GM13976 (cell line): Measurements from ENCODE around the gene MYO10.

Source experiments
- DNase-seq: peaks from one replicate; pipeline ENCODE4 v3.0.0; 2012; ENCODE audit warnings: low spot score
- in situ Hi-C: fragments of 300-500 bp; cut with MboI; formaldehyde crosslinking; loops from one replicate; pipeline ENCODE4 v1.12.0; 2022; ENCODE audit warnings: low sequenced_read_pairs, mixed read lengths, inconsistent platforms; ENCODE audit not compliant: unreplicated experiment
- TF ChIP-seq, protein P1 (sequence below): IDR thresholded peaks from 2 replicates; pipeline ENCODE4 v1.5.1; 2012; ENCODE audit warnings: borderline replicate concordance, mild to moderate bottlenecking; ENCODE audit not compliant: insufficient read depth; ENCODE audit errors: extremely low read depth, missing control alignments, control extremely low read depth

Gene MYO10

DNA sequence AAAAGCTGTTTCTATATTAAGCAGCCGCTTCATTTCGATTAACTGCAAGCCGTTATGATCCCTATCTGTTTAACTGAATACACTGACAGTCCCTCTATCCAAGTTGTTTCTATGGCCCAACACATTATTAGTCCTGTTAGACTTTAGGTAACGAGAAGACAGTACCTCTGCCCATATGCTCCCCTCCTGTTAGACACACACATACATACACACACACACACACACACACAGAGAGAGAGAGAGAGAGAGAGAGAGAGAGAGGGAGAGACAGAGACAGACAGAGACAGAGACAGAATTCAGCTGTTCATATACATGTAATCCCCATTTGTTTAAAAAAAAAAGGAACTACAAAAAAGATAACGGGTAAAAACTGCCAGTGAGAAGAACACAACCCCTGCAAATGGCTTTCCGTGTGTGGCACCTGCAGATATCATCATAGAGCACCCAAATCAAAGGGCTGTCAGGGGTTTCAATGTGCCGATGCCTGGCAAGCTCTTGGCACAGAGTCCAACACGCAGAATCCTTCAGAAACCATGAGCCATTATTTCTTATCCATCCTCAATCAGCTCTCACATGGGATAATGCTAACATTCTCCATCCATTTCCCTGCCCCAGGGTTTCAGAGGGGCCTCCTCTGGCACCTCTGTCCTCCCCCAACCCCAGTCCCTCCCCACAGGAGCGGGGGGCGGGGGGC, 144.0 kb downstream of the MYO10 start:
- no peak for DNase-seq
- TF ChIP-seq, protein P1, sequence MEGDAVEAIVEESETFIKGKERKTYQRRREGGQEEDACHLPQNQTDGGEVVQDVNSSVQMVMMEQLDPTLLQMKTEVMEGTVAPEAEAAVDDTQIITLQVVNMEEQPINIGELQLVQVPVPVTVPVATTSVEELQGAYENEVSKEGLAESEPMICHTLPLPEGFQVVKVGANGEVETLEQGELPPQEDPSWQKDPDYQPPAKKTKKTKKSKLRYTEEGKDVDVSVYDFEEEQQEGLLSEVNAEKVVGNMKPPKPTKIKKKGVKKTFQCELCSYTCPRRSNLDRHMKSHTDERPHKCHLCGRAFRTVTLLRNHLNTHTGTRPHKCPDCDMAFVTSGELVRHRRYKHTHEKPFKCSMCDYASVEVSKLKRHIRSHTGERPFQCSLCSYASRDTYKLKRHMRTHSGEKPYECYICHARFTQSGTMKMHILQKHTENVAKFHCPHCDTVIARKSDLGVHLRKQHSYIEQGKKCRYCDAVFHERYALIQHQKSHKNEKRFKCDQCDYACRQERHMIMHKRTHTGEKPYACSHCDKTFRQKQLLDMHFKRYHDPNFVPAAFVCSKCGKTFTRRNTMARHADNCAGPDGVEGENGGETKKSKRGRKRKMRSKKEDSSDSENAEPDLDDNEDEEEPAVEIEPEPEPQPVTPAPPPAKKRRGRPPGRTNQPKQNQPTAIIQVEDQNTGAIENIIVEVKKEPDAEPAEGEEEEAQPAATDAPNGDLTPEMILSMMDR = no peak
- in situ Hi-C loops = no loop called here

DNA sequence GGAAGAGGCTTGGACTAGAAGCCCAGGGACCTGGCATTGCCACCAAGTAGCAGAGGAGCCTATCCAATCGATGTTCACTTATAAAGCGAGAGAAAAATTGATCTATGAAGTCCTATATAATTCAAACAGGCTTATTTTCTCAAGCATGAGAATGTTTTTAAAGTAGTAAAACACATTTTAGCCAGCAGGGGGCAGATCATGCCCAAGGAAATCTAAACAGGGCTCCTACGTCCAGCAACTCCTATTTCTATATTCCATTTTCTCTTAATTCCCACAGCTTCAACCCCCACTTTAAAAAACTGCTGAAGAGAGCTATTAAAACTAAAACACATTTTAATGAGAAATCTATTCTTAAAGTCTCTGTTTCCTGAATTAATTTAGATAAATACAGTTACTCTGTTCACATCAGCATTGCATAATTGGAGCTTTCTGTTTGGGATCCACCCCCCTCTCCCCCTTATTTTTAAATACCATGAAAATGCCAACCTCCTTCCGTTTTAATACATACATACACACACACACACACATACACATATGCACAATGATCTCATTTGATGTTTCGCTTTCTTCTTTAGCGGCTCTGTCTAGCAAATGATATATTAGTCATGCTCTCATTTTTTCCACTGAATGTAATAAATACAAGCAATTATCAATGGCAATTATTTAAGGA, 144.9 kb downstream of the MYO10 start:
- peak; percentile 61 for DNase-seq
- TF ChIP-seq, protein P1 = peak; percentile 17
- in situ Hi-C loops = no loop called here

DNA sequence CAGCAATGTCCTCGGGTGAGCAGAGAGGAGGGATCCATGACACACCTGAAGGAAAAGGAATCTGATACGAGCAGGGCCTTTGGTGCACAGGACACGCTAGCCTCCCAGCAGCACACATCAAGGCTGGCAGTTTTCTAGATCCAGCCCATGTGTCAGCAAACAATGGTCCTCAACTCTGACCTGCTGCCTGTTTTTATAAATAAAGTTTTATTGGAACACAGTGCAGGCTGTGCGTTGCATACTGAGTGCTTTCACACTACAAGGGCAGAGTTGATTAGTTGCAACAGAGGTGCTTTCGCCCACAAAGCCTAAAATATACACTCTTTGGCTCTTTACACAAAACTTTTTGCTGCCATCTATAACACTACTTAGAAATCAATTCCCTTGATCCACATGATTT, 147.1 kb downstream of the MYO10 start:
- in situ Hi-C loops = loop anchor here (10.0 kb wide), 1 partner anchor 396 kb away; no protein-coding TSS in a partner anchor
- TF ChIP-seq, protein P1 = no peak
- no peak for DNase-seq

DNA sequence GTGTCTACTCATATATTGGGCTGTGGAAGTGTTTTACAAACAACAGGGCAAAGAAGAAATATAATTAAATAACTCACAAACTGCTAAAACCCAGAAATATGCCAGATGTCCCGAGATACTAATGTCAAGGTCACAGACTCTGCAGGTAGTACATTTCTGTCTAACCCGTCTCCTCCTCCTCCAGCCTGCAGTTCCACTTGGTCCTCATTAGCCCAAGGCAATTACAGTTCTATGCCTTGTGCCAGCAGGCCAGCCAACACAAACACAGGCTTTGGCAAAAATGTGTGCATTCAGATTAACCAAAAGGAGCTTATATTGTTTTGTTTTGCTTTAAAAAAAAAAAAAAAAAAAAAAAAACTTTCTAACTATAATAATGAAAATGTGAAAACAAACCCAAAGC, 148.8 kb downstream of the MYO10 start:
- no peak for DNase-seq
- in situ Hi-C loops = loop anchor here (10.0 kb wide), 1 partner anchor 398 kb away; no protein-coding TSS in a partner anchor
- TF ChIP-seq, protein P1 = no peak

DNA sequence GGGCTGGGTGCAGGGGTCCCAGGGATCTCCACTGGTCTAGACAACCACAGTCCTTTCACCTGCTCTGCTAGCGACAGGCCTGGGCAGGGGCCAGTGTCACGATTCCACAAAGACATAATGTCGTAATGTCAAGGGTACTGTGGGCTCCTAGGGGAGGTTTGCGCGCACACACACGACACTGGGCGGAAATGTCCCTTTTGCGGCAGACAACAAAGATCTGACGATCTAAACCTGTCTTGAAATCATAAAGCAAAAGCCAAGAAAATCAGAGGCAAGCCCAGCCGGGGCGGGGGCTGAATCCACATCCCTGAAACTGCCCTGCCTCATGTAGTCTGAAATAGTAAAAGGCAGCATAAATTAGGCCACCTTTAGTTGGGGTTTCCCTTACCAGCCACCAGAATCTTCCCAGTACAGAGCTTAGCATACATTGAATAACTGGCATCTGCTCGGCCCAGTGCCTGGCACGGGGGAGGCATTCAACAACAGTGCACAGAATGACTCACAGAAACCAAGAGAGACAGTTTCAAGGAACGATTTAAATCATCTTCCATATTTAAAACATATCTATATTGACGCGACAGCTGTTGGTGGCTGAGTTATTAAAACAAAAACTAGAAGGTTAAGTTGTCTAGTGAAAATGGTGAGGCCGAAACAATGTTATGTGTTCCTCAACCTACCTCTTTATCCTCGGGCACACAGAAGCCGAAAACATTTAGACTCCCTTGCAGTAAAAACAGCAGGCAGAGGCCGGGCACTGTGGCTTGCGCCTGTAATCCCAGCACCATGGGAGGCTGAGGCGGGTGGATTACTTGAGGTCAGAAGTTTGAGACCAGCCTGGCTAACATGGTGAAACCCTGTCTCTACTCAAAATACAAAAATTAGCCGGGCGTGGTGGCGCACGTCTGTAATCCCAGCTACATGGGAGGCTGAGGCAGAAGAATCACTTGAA, 151.0 kb downstream of the MYO10 start:
- in situ Hi-C loops = loop anchor here (10.0 kb wide), 1 partner anchor 400 kb away; no protein-coding TSS in a partner anchor
- DNase-seq = no peak
- TF ChIP-seq, protein P1 = no peak

DNA sequence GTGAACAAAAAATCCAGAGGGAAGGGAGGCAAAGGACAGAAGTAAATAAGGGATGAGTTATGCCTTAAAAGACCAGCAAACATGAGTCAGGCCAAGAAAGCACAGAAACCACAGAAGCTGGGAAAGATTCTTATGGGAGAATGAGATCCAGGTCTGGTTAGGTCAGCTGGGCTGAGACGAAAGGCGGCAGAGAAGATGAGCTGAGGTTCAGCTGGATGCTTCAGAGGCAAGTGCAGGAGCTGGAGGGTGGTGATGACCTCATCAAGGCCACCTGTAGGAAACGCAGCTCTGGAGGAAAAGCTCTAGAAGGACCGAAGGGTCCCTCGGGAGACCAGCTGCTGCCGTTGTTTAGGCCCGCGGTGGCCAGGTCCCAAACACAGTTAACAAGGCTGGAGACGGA, 152.0 kb downstream of the MYO10 start:
- no peak for DNase-seq
- TF ChIP-seq, protein P1 = no peak
- in situ Hi-C loops = loop anchor here (10.0 kb wide), 1 partner anchor 401 kb away; no protein-coding TSS in a partner anchor
